MM.1S (cell line): Measurements from ENCODE around the gene ABTB2.

ENCODE experiments used
- DNase-seq: peaks from one replicate; pipeline ENCODE4 v3.0.0-alpha.2; 2015
- H2AFZ ChIP-seq: fragments of 300-600 bp; sonication (generic); 2 replicates; pipeline ENCODE4 v1.6.0; 2016; ENCODE audit warnings: antibody characterized with exemption, low read length
- H3F3A ChIP-seq: fragments of 300-600 bp; sonication (generic); 2 replicates; pipeline ENCODE4 v1.6.1; 2016; ENCODE audit warnings: mild to moderate bottlenecking, antibody characterized with exemption, low read length, moderate library complexity, mixed read lengths; ENCODE audit not compliant: insufficient read depth
- H3K27ac ChIP-seq: fragments of 300-600 bp; sonication (generic); 2 replicates; pipeline ENCODE4 v1.5.1; 2016; ENCODE audit warnings: mild to moderate bottlenecking, low read length
- H3K27me3 ChIP-seq: fragments of 300-600 bp; sonication (generic); replicated peaks from 2 replicates; pipeline ENCODE4 v1.6.0; 2016; ENCODE audit warnings: low read length; ENCODE audit not compliant: insufficient read depth
- H3K36me3 ChIP-seq: fragments of 300-600 bp; sonication (generic); replicated peaks from 2 replicates; pipeline ENCODE4 v1.6.1; 2016; ENCODE audit warnings: mild to moderate bottlenecking, low read length, mixed read lengths; ENCODE audit not compliant: insufficient read depth
- H3K4me1 ChIP-seq: fragments of 300-600 bp; sonication (generic); 2 replicates; pipeline ENCODE4 v1.6.1; 2016; ENCODE audit warnings: low read length, mixed read lengths
- H3K4me2 ChIP-seq: fragments of 300-600 bp; sonication (generic); 2 replicates; pipeline ENCODE4 v1.6.0; 2016; ENCODE audit warnings: low read depth, low read length
- H3K4me3 ChIP-seq: fragments of 300-600 bp; sonication (generic); 2 replicates; pipeline ENCODE4 v1.5.1; 2016; ENCODE audit warnings: low read length, mixed read lengths
- H3K79me2 ChIP-seq: fragments of 300-600 bp; sonication (generic); 2 replicates; pipeline ENCODE4 v1.6.1; 2016; ENCODE audit warnings: mixed run types, low read length, mixed read lengths
- H3K9ac ChIP-seq: fragments of 300-600 bp; sonication (generic); 2 replicates; pipeline ENCODE4 v1.6.1; 2016; ENCODE audit warnings: low read length, mixed read lengths
- H3K9me2 ChIP-seq: fragments of 300-600 bp; sonication (generic); replicated peaks from 2 replicates; pipeline ENCODE4 v1.6.1; 2016; ENCODE audit warnings: mild to moderate bottlenecking, low read length, mixed read lengths; ENCODE audit not compliant: insufficient read depth
- H3K9me3 ChIP-seq: fragments of 300-600 bp; sonication (generic); replicated peaks from 2 replicates; pipeline ENCODE4 v1.6.1; 2016; ENCODE audit warnings: mild to moderate bottlenecking, low read length, mixed read lengths; ENCODE audit not compliant: insufficient read depth
- H4K20me1 ChIP-seq: fragments of 300-600 bp; sonication (generic); 2 replicates; pipeline ENCODE4 v1.6.1; 2016; ENCODE audit warnings: mild to moderate bottlenecking, low read length, moderate library complexity, mixed read lengths; ENCODE audit not compliant: insufficient read depth
- CTCF ChIP-seq: fragments of 300-600 bp; sonication (generic); IDR thresholded peaks from 2 replicates; pipeline ENCODE4 v1.5.1; 2016; ENCODE audit warnings: antibody characterized with exemption, low read length, mixed read lengths
- EZH2 ChIP-seq: fragments of 300-600 bp; sonication (generic); optimal IDR thresholded peaks from 2 replicates; pipeline ENCODE3; 2017; ENCODE audit warnings: low read depth, mild to moderate bottlenecking, antibody characterized with exemption, low read length, mixed read lengths
- EZH2phosphoT487 ChIP-seq: fragments of 300-600 bp; sonication (generic); IDR thresholded peaks from 2 replicates; pipeline ENCODE4 v1.6.1; 2018; ENCODE audit warnings: antibody characterized with exemption, low read length

Gene ABTB2

DNA sequence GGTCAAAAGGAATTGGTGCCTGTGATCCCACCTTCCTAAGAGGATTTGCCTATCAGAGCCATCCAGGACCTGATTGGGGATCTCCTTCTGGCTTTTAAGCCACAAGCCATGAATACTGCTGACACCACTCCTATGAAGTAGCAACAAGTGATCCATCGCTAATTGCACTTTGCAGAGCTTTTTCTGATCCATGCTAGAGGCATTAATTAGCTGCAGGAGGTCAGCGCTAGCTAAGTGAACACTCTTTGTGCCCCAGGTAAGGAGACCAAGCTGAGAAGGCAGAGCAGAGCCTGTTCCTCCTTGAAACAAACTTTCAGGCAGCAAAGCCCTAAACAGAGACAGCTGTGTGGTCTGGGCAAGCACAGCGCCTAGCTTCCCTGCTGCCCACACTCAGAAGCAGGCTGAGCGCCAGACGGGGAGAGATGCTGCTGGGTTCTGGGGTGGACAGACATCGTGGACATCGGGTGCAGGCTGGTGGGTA is 122.2 kb downstream of the ABTB2 start:
- no peak for DNase-seq
- H3K79me2 ChIP-seq = no peaks in the 10 kb centered on the region
- no peak overlapping the region for H2AFZ ChIP-seq
- H3K9ac ChIP-seq = no peak overlapping the region
- H3K27ac ChIP-seq = no peak overlapping the region
- no peaks in the 10 kb centered on the region for H3K36me3 ChIP-seq
- no peak overlapping the region for H3K4me3 ChIP-seq
- no peaks in the 10 kb centered on the region for H3K9me3 ChIP-seq
- no peaks in the 10 kb centered on the region for H3K27me3 ChIP-seq
- H3K4me2 ChIP-seq = no peak overlapping the region
- TF ChIP-seq CTCF = no peak
- TF ChIP-seq EZH2phosphoT487 = no peak
- no peak for TF ChIP-seq EZH2
- no peaks in the 10 kb centered on the region for H4K20me1 ChIP-seq
- H3F3A ChIP-seq = no peaks in the 10 kb centered on the region
- H3K4me1 ChIP-seq = peaks cover 7% of the 10 kb centered on the region
- no peaks in the 10 kb centered on the region for H3K9me2 ChIP-seq

GRCh38 chr11:34235189-34235588 is 122.6 kb downstream of the ABTB2 start:
- no peaks in the 10 kb centered on the region for H3K79me2 ChIP-seq
- H3K9me2 ChIP-seq = no peaks in the 10 kb centered on the region
- TF ChIP-seq EZH2phosphoT487 (no peak), EZH2 (no peak), CTCF (no peak)
- H3K27me3 ChIP-seq = no peaks in the 10 kb centered on the region
- H3K4me3 ChIP-seq = no peak overlapping the region
- H3K9ac ChIP-seq = no peak overlapping the region
- DNase-seq = no peak
- peaks cover 7% of the 10 kb centered on the region for H3K4me1 ChIP-seq
- no peaks in the 10 kb centered on the region for H3K36me3 ChIP-seq
- no peaks in the 10 kb centered on the region for H4K20me1 ChIP-seq
- H3K4me2 ChIP-seq = no peak overlapping the region
- no peaks in the 10 kb centered on the region for H3F3A ChIP-seq
- no peaks in the 10 kb centered on the region for H3K9me3 ChIP-seq
- H2AFZ ChIP-seq = no peak overlapping the region
- H3K27ac ChIP-seq = no peak overlapping the region

DNA sequence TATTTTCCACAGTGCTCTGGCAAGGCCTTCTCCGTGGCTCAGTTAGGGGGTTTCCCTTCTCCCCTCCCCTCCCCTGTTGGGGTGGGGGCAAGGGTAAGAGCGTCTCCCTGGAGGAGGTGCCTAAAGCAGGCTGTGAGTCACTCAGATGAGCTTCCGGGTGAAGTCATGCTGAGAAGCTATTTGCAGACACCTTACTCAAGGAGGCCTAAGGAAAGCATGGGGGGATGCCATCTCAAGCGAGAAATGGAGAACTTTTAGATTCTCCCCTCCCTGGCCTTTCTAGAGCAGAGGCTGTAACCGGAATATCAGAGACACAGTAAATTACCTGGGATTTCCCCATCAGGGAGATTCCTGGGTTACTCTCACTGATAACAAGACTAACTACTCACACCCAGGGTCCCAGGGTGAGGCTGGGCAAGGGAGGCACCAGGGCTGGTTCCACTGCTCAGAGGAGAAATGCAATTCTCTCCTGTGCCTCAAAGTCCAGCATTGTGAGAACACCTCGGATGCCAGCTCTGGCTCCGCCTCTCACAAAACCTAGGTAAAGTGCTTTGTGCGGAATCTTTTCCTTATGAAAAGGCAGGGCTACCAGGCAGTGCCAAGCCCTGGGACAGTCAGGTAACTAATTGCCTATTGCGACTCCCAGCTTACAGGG is 123.6 kb downstream of the ABTB2 start:
- Histone ChIP-seq H3K4me1 (peaks cover 3% of the 10 kb centered on the region; the same call in 1 of the 2 replicates), H3K27me3 (no peaks in the 10 kb centered on the region), H3K9me3 (no peaks in the 10 kb centered on the region), H3K36me3 (no peaks in the 10 kb centered on the region), H3K4me3 (no peak overlapping the region), H3K9ac (no peak overlapping the region), H4K20me1 (no peaks in the 10 kb centered on the region), H3K4me2 (no peak overlapping the region), H3K9me2 (no peaks in the 10 kb centered on the region), H3K79me2 (no peaks in the 10 kb centered on the region), H3F3A (no peaks in the 10 kb centered on the region), H3K27ac (no peak overlapping the region), H2AFZ (no peak overlapping the region)
- TF ChIP-seq EZH2 (no peak), EZH2phosphoT487 (no peak), CTCF (no peak)
- peak; percentile 7 for DNase-seq
